Loucy (cell line): Measurements from ENCODE around the gene GPC1.

Experiments used
- CTCF ChIP-seq: fragments of 200-600 bp; sonication (generic); conservative IDR thresholded peaks from 2 replicates; pipeline ENCODE4 v1.5.1; 2014; ENCODE audit warnings: mild to moderate bottlenecking, antibody characterized with exemption, low read length
- EZH2phosphoT487 ChIP-seq: fragments of 200-600 bp; IDR thresholded peaks from 2 replicates; pipeline ENCODE4 v1.6.1; 2018; ENCODE audit warnings: antibody characterized with exemption, mild to moderate bottlenecking, moderate library complexity, borderline replicate concordance

DNA sequence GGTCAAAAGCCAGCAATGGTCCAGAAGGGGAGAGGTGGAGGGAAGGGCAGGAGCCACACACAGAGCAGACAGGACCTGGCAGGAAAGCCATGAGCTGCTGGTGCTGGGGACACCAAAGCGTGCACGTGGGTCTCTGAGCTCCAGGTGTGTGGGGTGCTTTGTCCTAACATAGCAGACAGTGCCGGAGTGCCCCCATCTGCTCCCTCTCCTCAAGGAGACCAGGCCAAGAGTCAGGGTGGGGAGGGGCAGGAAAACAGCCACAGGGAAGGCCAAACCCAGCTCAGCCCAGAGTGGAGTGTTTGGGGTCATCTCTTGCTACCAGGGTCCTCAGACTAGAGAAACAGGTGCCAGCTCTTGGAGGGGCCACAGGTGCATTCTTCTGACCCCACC is 4.2 kb upstream of the GPC1 start:
- no peak for TF ChIP-seq CTCF
- TF ChIP-seq EZH2phosphoT487 = no peak
